Activated CD4-positive, alpha-beta T cell treated with anti-CD3 and anti-CD28 coated beads, Interleukin-2, amount 10 ng/mL, durations not matched to agents 24 days and 14 days (primary cell): Measurements from ENCODE around the gene CLRN2. TPM values are rescaled to one million over a fixed set of nuclear protein-coding genes. Genes with fewer than 3 reads are reported as not detected.
"Not testable (repeated sequence)": the region's sequence is repeated elsewhere in the genome, so short reads cannot be mapped to it uniquely, and the experiment has no call there.

Experiments
- DNase-seq: peaks from one replicate; pipeline ENCODE4 v3.0.0; 2022
- H3K27ac Mint-ChIP-seq: one replicate; pipeline ENCODE4 v1.8.0; 2022; ENCODE audit warnings: mild to moderate bottlenecking, mixed read lengths
- H3K27me3 Mint-ChIP-seq: one replicate; pipeline ENCODE4 v1.8.0; 2022; ENCODE audit warnings: mixed read lengths
- H3K36me3 Mint-ChIP-seq: one replicate; pipeline ENCODE4 v1.8.0; 2022; ENCODE audit warnings: low read depth, mild to moderate bottlenecking, mixed read lengths
- H3K4me1 Mint-ChIP-seq: one replicate; pipeline ENCODE4 v1.8.0; 2021; ENCODE audit warnings: mixed read lengths
- H3K4me3 Mint-ChIP-seq: one replicate; pipeline ENCODE4 v1.8.0; 2022; ENCODE audit warnings: mild to moderate bottlenecking, moderate library complexity, mixed read lengths
- H3K9me3 Mint-ChIP-seq: one replicate; pipeline ENCODE4 v1.8.0; 2021; ENCODE audit warnings: mixed read lengths
- intact Hi-C: fragments of 100-400 bp; cut with micrococcal nuclease; formaldehyde crosslinking; loops from one replicate; pipeline ENCODE4 v1.15.1; 2023
- total RNA-seq: library from RNA; stranded (reverse); gene quantifications from 2 replicates; pipeline ENCODE4 v1.2.3, GENCODE V29; 2022

Gene CLRN2
- total RNA-seq, 1 donor from 2014 or later: not detected

DNA sequence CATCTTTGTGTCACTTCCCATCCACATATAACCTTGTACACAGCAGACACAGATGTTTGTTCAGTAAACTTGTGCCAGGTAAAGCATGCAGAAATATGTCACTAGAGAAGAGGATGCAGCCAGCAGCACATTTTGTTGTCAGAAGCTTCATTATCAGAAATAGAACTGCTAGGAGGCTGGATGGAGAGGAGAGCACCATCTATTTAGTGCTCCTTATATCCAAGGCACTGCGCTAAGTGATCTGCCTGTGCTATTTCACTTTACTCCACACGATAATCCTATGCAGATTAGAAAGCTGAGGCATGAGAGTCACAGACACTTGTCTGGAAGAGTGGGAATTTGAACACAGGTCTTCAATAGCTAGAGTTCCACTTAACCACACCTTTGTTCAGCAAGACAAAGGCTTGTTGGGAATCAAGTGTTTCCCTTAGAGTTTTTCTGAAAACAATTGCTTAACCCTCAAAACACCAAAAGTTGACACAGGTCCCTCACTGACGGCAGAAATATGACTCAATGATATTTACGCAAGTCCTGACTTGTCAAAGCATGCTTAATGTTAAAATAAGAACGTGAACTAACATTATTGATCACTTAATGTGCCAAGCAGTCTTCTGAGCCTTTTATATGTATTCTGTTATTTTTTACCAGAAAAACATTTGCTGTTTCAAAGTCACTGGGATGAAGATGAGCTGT is 1.8 kb upstream of the CLRN2 start:
- intact Hi-C loops: loop anchor here (1.0 to 5.0 kb wide), 3 partner anchors 65 to 1286 kb away; partner anchors contain the start of genes MED28 and TAPT1
- no peaks in the 10 kb centered on the region for H3K9me3 Mint-ChIP-seq
- H3K27ac Mint-ChIP-seq: peak overlapping the region; percentile 23

DNA sequence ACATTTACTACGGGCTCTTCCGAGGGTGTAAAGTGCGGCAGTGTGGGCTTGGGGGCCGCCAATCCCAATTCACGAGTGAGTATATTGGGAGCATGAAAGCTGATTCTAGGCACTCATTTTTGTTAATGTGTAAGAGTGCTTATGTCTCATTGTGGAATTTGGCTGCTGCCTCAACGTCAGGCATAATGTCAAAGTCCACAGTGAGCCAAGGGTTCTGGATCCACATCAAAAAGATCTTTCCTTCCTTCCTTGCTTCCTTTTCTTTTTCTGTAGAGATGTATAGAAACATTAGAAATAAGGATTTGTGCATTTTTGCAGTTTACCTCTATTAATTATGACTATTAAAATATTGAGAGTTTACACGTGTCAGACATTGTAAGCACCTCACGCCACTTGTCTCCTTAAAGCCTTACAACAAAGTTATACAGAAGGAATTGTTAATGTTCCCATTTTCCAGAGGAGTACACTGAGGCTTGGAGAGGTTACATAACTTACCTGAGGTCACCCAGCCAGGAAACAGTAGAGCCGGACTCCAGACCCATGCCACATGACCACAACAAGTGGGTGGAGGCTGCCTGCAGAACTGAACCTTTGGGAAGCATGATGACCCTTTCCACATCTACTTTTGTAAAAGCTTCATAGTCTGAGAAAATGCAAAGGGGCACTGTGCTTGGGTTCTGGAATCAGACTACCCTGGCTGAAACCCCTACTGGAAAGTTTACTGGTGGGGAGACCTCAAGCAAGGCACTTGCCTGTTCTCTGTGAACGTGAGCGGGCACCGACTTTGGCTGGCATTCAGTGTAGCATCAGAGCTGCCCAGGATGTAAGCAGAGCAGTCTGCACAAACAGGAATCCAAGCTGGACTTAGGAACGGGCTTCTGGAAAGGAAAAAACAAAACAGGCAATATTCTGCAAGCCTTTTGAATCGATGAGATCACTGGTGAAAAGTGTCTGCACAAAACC is 761 bp downstream of the CLRN2 start:
- intact Hi-C loops: no loop called here
- Mint-ChIP-seq H3K9me3 (no peaks in the 10 kb centered on the region), H3K4me3 (no peak overlapping the region), H3K4me1 (peaks cover 13% of the 10 kb centered on the region), H3K27ac (no peak overlapping the region), H3K36me3 (peaks cover 2% of the 10 kb centered on the region), H3K27me3 (peaks cover 24% of the 10 kb centered on the region)
- no peak for DNase-seq

More for the DNA sequence above, 1.8 kb upstream of the CLRN2 start:
- peaks cover 18% of the 10 kb centered on the region for H3K4me1 Mint-ChIP-seq
- H3K36me3 Mint-ChIP-seq: peaks cover 12% of the 10 kb centered on the region
- peak overlapping the region; percentile 96 for H3K4me3 Mint-ChIP-seq
- H3K27me3 Mint-ChIP-seq: peaks cover 14% of the 10 kb centered on the region
- no peak for DNase-seq

DNA sequence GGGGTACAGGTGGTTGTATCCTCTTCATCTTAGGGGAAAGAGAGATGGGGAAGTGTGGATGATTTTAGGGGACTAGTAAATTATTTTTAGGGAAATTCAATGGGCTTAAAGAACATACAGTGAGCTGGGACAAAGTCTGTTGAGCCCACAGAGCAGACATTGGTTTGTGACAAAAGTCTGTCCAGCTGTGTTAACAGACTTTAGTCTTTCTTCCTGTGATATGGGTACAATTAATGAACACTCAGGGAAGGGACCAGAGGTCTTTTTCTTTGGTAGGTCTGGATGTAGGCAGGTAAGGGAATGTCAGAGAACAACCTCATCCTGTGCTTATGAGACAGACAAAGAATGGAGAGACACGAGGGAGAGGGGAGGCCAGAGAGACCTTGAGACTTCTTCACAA is 2.0 kb downstream of the CLRN2 start:
- H3K36me3 Mint-ChIP-seq: no peaks in the 10 kb centered on the region
- no peak for DNase-seq
- peaks cover 6% of the 10 kb centered on the region for H3K4me1 Mint-ChIP-seq
- no peak overlapping the region for H3K27ac Mint-ChIP-seq
- no peaks in the 10 kb centered on the region for H3K9me3 Mint-ChIP-seq
- intact Hi-C loops: no loop called here
- peaks cover 24% of the 10 kb centered on the region for H3K27me3 Mint-ChIP-seq
- no peak overlapping the region for H3K4me3 Mint-ChIP-seq

DNA sequence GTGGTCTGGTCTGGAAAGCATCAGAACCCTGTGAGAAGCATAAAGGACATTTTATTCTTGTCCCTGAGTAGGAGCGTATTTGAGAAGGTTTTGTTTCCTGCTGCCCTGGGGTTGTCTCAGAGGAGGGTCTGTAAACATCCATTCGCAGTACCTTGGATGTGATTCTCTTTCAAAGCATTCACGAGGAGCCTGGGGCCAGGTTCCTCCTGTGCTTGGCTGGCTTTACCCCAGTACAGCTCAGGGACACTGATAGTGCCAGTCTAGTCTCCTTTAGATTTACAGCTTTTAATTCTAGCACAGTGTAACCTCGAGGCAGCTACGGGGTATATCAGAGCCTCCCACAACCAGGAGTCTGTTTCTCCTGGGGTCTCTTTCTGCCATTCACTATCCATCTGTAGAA is 2.7 kb downstream of the CLRN2 start:
- Mint-ChIP-seq H3K4me1 (peaks cover 2% of the 10 kb centered on the region), H3K4me3 (no peak overlapping the region)

DNA sequence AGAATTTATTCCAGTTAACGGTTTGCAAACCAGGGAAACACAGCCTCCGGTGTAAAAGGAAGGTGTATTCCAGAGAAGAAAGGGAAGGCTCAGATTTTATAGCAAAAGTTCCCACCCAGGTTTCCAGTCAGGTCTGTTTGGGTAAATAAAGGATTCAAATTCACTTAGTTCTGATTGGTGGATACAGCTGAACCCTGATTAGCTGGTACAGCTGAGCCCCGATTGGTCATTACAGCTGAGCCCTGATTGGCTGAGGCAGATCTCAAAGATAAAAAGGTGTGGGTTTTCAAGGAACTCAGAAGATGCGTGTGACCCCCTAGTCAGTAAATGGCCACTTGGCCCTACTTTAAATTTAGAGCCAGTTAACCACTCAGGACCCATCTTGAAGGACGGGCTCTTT is 6.6 kb downstream of the CLRN2 start:
- H3K9me3 Mint-ChIP-seq: no peaks in the 10 kb centered on the region
- intact Hi-C loops: no loop called here
- no peaks in the 10 kb centered on the region for H3K36me3 Mint-ChIP-seq
- H3K27me3 Mint-ChIP-seq: peaks cover 30% of the 10 kb centered on the region
- DNase-seq: no peak
- H3K4me3 Mint-ChIP-seq: no peak overlapping the region
- H3K27ac Mint-ChIP-seq: no peak overlapping the region
- no peaks in the 10 kb centered on the region for H3K4me1 Mint-ChIP-seq

More for the DNA sequence above, 2.7 kb downstream of the CLRN2 start:
- Mint-ChIP-seq H3K36me3 (no peaks in the 10 kb centered on the region), H3K27ac (no peak overlapping the region), H3K27me3 (peaks cover 25% of the 10 kb centered on the region), H3K9me3 (no peaks in the 10 kb centered on the region)
- DNase-seq: no peak
- intact Hi-C loops: no loop called here

DNA sequence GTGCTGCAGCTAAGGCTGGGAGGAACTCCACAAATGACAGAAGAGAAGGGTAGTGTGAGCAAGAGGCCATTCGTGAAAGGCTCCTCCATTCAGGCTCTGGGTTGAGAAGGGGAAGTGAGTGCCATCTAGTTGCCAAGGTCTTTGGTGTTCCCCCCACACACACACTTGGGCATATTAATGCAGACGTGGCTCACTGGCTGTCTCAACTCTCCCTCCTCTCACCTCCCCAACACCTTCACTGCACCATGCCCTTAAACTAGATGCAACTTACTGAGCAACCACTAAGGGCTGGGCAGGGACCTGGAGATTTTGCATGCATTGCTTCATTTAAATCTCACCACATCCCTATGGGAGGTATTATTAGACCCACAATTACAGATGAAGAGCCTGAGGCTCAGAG is 8.7 kb downstream of the CLRN2 start:
- no peak overlapping the region for H3K27ac Mint-ChIP-seq
- H3K9me3 Mint-ChIP-seq: no peaks in the 10 kb centered on the region
- intact Hi-C loops: no loop called here
- H3K4me1 Mint-ChIP-seq: no peaks in the 10 kb centered on the region
- H3K27me3 Mint-ChIP-seq: peaks cover 29% of the 10 kb centered on the region
- no peak for DNase-seq
- no peak overlapping the region for H3K4me3 Mint-ChIP-seq
- no peaks in the 10 kb centered on the region for H3K36me3 Mint-ChIP-seq

DNA sequence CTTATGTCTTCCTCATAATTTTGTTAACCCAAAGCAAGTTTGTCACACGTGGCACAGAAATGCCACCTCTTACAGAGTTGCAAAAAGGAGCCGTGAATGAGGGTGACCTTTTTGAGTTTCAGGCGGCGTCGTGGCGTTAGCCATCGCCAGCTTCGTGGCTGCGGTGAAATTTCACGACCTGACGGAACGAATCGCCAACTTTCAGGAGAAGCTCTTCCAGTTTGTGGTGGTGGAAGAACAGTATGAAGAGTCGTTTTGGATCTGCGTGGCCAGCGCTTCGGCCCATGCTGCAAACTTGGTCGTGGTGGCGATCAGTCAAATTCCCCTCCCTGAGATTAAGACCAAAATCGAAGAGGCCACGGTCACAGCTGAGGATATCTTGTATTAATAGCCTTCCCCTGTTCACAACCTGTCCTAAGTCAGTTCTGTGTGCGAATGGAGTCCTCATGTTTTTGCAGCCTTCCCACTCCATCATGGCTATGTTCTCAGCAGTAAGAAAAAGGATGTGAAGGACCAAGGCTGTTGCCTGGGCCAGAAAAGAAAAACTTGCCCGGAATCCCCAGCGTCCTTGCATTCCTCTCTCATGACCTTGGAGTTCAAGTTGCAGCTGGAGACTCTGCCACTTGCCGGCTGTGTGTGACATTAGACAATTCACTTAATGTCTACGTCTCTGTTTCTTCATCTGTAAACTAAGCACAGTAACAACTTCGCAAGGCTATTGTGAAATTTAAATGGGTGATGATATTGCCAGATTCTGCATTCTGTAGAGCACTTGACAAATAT is 11.9 kb downstream of the CLRN2 start:
- intact Hi-C loops: no loop called here
- no peak overlapping the region for H3K27ac Mint-ChIP-seq
- H3K36me3 Mint-ChIP-seq: no peaks in the 10 kb centered on the region
- no peak overlapping the region for H3K4me3 Mint-ChIP-seq
- H3K9me3 Mint-ChIP-seq: no peaks in the 10 kb centered on the region
- no peaks in the 10 kb centered on the region for H3K4me1 Mint-ChIP-seq
- no peak for DNase-seq
- H3K27me3 Mint-ChIP-seq: peaks cover 22% of the 10 kb centered on the region

DNA sequence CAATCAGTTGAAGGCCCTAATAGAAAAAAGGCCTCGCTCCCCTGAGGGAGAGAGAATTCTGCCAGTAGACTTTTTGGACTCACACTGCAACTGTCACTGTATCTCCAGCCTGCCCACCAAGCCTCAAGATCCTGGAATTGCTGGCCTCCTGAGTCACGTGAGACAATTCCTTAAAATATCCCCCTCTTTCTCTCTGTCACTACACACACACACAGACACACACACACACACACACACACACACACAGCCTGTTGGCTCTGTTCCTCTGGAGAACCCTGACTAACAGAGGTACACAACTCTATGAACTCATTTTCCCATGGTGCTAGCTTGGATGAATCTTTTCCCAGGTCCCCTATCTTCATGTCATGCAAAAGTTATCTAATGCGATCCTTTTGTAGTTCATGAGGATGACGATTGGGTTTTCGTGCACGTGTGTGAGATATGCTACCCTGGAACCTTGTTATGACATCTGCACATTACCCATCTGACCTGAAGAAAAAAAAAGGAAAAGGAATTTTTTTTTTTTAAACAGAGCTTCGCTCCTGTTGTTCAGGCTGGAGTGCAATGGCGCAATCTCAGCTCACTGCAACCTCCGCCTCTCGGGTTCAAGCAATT is 13.7 kb downstream of the CLRN2 start:
- H3K27me3 Mint-ChIP-seq: peaks cover 17% of the 10 kb centered on the region
- intact Hi-C loops: no loop called here
- H3K9me3 Mint-ChIP-seq: no peaks in the 10 kb centered on the region
- no peak overlapping the region for H3K4me3 Mint-ChIP-seq
- H3K27ac Mint-ChIP-seq: no peak overlapping the region
- no peaks in the 10 kb centered on the region for H3K36me3 Mint-ChIP-seq
- no peak for DNase-seq
- no peaks in the 10 kb centered on the region for H3K4me1 Mint-ChIP-seq

DNA sequence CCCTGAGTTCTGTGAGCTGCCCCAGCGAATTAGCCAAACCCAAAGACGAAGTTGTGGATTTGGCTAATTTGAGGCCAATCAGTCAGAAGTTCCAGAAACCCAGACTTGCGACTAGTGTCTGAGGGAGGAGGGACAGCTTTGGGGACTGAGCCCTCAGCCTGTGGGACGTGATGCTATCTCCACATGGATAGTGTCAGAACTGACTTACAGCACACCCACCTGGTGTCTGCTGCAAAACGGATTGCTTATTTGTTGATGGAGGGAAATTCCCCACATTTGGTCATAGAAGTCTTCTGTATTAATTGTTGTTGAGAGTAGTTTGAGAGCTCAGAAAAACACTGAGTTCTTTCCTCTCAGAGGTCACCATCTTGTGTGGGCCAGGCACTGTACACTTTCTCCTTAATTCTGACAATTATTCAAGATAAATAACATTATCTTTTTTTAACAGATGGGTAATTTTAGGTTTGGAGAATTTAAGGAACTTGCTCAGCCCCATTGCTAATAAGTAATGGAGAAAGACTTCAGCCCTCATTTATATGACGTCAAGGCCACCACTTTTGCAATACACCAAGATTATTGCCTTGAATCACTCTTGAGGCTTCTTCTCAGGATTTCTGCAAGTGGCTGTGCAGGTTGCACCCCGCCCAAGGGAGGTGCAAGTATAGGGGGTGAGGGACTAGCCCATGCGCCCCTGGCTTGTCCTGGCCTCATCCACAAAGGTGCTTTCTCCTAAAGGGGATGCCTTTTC is 16.7 kb downstream of the CLRN2 start:
- Mint-ChIP-seq H3K4me1 (no peaks in the 10 kb centered on the region), H3K4me3 (no peak overlapping the region), H3K27ac (no peak overlapping the region), H3K9me3 (no peaks in the 10 kb centered on the region), H3K36me3 (no peaks in the 10 kb centered on the region), H3K27me3 (peaks cover 10% of the 10 kb centered on the region)
- DNase-seq: no peak
- intact Hi-C loops: no loop called here

DNA sequence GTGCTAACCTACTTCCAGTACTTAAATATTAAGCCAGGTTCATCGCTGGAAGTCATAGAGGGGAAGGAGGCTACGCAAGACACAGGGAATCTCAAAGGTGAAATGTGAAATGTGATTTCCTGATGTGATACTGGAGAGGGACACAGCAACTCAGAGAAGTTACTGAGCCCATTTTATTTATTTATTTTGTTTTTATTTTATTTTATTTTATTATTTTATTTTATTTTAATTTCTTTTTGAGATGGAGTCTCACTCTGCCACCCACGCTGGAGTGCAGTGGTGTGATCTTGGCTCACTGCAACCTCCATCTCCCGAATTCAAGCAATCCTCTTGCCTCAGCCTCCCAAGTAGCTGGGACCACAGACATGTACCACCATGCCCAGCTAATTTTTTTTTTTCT is 19.7 kb downstream of the CLRN2 start:
- H3K27me3 Mint-ChIP-seq: peaks cover 3% of the 10 kb centered on the region
- intact Hi-C loops: no loop called here
- no peak for DNase-seq
- no peak overlapping the region for H3K27ac Mint-ChIP-seq
- no peaks in the 10 kb centered on the region for H3K4me1 Mint-ChIP-seq
- no peaks in the 10 kb centered on the region for H3K36me3 Mint-ChIP-seq
- H3K9me3 Mint-ChIP-seq: no peaks in the 10 kb centered on the region
- no peak overlapping the region for H3K4me3 Mint-ChIP-seq

DNA sequence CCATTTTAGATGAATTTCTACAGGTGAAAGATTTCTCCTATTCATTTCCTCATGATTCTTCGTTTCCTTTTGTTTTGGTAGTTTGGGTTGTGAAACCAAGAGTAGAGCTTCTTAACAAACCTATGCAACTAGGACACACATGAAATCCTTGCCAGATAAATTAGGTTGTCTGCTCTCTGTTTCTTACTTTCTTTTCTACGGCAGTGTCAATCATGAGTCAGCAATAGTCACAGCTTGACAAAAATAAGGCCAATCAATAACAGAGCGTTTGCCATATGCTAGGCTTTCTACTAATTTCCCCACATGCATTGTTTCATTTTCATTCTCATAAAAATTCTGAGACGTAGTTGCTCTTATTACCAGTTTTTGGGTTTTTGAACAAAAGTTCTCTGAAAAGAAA is 20.3 kb downstream of the CLRN2 start:
- DNase-seq: no peak
- Mint-ChIP-seq H3K36me3 (no peaks in the 10 kb centered on the region), H3K4me1 (no peaks in the 10 kb centered on the region), H3K4me3 (no peak overlapping the region), H3K9me3 (no peaks in the 10 kb centered on the region), H3K27ac (no peak overlapping the region), H3K27me3 (peaks cover 6% of the 10 kb centered on the region)
- intact Hi-C loops: no loop called here

DNA sequence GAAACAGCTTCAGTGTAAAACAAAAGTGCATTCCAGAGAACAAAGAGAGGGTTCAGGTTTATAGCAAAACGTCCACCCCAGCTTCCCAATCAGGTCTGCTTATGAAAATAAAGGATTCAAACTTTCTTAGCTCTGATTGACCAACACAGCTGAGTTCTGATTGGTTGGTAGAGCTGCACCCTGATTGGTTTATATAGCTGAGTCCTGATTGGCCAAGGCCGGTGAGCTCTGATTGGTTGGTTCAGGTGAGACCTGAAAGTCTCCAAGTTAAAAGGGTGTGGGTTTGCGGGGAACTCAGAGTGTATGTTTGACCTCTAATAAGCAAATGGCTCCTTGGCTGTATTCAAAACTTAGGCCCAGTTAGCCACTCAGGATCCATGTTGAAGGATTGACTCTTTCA is 20.9 kb downstream of the CLRN2 start:
- Mint-ChIP-seq H3K36me3 (no peaks in the 10 kb centered on the region), H3K27ac (no peak overlapping the region), H3K4me1 (no peaks in the 10 kb centered on the region), H3K27me3 (peaks cover 6% of the 10 kb centered on the region), H3K9me3 (no peaks in the 10 kb centered on the region), H3K4me3 (no peak overlapping the region)
- intact Hi-C loops: no loop called here
- no peak for DNase-seq

DNA sequence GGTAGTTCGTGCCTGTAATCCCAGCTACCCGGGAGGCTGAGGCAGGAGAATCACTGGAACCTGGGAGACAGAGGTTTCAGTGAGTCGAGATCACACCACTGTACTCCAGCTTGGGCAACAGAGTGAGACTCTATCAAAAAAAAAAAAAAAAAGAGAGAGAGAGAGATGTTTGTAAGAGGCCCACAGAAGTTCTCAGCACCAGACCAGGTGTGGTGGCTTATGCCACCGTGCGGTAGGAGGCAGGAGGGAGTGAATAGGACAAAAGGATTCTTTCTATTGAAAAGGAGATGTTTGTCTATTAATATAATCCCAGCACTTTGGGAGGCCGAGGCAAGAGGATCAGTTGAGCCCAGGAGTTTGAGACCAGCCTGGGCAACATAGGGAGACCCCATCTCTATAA is 22.1 kb downstream of the CLRN2 start:
- H3K4me1 Mint-ChIP-seq, intact Hi-C loops, H3K4me3 Mint-ChIP-seq, H3K9me3 Mint-ChIP-seq, DNase-seq, H3K27me3 Mint-ChIP-seq, H3K27ac Mint-ChIP-seq, H3K36me3 Mint-ChIP-seq: not testable (repeated sequence)
